CMK (cell line): Measurements from ENCODE around the gene HDGF.

Experiments
- DNase-seq: peaks from one replicate; pipeline ENCODE4 v3.0.0-alpha.2; 2010; ENCODE audit warnings: low read depth

The HDGF gene

GRCh38 chr1:156746728-156747631 is 4.5 kb downstream of the HDGF start:
- DNase-seq: no peak

GRCh38 chr1:156746406-156746727 is 5.1 kb downstream of the HDGF start:
- no peak for DNase-seq

DNA sequence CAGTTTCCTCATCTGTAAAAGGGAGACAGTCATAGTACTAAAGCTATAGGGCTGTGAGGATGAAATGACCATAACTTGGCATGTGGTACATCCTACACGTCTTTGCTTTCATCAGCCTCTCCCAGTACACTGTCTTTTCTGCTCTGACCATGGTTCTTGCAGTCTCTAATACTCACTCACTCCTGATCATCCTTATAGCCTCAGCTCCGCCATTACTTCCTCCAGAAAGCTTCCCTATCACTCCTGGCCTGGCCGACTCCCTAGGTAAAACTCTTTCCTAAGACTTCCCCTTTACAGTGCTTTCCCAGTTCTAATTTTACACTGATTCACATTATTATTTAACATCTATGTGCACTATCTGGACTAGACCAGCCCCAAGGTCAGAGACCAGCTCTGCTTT is 5.6 kb downstream of the HDGF start:
- no peak for DNase-seq

- no peak for DNase-seq
These were observed 6.6 kb downstream of the HDGF start for GRCh38 chr1:156744786-156745419.

- DNase-seq: no peak
These were observed 7.1 kb downstream of the HDGF start for GRCh38 chr1:156744344-156744743.

DNA sequence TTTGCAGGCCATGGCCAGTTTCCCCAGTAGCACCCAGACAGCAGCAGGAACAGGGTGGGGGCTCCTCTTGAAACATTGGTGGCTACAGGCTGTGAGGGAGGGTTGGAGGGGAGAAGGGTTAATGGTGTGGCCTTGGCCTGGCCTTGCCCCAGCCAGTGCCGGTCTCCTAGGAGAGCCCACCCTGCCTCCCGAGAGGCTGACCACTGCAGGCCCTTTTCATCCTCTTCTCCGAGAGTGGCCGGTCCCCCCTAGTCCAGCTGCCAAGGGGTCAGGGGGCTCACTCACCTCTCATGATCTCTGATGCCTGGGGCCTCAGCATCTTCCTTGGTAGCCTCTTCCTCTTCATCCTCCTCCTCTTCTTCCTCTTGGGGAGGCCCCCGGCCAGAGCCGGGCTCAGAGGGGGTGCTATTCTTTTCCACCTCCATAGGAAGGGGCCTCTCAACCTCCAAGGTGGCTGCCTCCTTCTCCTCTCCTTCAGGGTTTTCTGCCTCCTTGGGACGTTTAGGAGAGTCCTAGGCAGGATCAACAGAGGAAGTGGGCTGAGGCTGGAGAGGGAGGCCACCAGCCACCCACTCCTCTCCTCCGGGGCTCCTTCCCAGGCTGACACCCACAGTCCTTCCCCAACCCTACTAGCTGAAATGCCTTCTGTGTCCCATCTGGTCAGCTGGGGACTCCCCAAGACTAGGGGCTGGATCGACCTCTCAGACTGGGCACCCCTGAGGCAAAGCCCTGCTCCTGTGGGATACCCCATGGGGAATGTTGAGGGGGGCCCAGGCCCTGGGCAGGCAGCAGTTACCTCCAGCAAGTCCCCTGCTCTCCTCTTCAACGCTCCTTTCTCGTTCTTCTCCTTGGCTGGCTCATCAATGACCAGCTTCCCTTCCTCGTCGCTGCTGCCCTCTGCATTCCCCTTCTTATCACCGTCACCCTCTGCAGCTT is 7.8 kb downstream of the HDGF start:
- DNase-seq: no peak

DNA sequence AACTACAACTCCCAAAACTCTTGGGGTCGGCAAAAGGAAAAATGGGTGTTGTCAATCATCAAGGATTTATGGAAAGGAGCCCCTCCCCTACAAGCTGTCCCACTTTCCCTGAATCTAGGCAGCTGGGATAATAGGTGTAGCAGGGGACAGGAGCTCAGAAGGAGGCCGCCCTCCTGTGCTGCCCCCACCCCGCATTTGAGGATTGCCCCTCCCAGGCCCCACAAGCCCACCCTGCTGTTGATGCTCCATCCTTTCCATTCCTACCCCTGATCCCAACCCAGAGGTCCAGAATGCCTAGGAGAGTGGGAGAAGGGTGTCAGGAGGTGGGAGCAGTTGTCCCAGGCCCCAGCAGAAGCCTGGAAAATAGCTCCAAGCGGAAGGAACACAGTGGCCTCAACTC is 8.7 kb downstream of the HDGF start:
- no peak for DNase-seq

DNA sequence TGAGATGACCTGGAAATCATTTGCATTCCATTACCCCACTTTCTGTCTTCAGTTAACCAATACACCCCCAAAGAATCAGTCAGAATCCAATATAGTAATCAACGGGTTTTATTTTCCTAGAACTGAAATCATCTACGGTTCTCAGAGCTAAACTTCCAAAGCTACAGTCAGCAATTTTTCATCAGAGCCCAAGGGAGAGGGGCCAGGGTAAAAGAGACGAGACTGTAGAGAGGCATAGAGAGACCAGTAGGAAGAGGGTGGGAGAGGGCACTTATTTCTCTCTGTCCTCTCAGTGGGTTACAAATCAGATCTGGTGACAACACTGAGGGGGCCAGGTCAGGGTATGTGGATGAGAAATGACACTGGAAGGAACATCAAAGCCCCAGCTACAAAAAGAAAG is 9.5 kb downstream of the HDGF start:
- DNase-seq: no peak

GRCh38 chr1:156741481-156741983 is 9.9 kb downstream of the HDGF start:
- no peak for DNase-seq

GRCh38 chr1:156740741-156741480 is 10.6 kb downstream of the HDGF start, which contains the start of gene MRPL24:
MRPL24 (minus strand) TSS chr1:156741088; CDS start chr1:156738704, 2,384 bp downstream.
- DNase-seq: peak; percentile 98

DNA sequence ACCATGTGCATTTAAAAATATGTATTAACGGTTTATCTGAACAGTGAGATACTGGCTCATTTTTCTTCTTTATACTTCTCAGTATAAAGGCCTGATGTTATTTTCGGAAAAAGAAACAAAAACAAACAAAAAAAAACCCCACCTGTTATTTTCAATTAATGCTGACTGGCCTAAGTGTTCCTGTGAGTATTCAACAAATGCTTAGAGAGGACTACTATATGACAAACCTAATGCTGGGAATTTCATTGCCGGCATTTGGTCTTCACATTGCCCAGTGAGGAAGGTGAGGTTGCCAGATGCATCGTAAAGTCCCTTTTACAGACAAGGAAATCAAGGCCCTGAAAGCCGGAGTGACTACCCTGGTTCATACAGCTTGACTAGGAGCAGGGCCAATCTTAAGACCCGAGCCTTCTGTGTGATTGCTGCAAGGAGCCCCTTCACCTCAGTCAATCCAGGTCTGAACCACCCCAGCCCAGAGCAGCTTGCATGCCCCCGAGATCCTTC is 11.2 kb downstream of the HDGF start:
- DNase-seq: no peak

DNA sequence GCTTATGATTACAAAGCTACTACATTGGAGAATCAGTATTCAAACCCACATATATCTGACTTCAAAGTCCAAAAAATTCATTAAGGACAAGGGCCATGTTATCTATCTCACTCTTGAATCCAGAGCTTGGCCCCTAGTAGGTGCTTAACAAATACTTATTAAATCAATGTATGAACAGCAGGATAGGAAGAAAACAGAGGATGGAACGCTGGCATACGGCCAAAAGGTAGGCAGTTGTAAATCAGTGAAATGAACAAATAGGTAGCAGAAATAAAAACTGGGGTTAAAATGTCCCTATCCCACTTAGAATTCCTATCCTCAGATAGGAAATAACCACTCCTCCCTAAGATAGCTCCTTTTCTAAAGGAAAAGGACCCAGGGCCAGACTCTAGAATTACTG is 12.6 kb downstream of the HDGF start:
- no peak for DNase-seq

GRCh38 chr1:156738407-156738806 is 13.1 kb downstream of the HDGF start:
- no peak for DNase-seq

DNA sequence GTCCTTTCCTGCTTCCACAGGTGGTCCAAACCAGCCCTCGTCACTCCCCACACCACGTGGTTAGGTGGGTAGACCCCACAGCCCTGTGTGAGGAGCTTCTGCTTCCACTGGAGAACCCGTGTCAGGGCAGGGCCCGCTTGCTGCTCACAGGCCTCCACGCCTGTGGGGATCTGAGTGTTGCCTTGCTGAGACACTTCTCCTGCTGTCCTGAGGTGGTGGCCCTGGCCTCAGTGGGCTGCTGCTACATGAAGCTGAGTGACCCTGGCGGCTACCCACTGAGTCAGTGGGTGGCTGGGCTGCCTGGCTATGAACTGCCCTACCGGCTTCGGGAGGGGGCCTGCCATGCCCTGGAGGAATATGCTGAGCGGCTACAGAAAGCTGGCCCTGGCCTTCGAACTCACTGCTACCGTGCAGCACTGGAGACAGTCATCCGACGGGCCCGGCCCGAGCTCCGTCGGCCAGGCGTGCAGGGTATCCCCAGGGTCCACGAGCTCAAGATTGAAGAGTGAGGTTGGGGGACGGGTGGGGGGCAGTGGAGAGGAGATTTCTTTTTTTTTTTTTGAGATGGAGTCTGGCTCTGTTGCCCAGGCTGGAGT is 17.4 kb downstream of the HDGF start:
- no peak for DNase-seq

DNA sequence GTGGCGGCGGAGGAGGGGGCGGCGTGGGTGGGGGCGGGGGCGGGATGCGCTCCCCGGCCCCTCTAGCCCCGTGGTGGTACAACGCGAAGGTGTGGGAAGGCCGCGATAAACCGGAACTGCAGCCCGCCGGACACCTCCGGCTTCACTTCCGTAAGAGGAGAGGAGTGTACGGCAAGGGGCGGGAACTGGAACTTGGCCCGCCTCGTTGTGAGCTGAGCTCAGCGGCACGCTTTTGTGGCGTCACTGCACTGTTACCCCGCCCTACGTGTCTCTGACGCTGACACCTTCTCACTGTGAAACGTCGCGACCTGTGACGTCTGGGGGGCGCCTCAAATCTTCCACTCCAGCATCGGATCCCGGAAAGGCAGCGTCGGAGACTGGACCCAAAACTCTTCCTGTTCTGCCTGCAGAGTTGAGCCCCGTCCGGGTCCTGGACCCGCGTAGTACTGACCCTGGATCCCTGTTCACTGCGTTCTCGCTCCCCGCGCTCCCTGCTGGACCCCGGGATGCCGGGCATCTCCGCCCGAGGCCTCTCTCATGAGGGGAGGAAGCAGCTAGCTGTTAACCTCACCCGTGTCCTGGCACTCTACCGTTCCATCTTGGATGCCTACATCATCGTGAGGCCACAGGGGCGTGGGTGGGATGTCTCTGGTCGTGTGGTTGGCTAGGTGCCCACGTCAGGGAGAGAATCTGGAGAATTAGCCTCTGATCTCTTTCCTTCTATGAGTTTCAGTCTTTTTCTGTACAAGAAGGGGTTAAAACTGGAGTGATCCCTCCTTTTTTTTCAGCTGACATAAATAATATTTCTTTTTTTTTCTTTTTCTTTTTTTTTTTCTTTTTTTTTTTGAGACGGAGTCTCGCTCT is 22.6 kb downstream of the HDGF start, which contains the start of gene ISG20L2:
Gene ISG20L2 (minus strand): TSS at position 168 of the 864 bp plus-strand sequence. CDS start 1,114 bp downstream, outside the sequence.
- peak; percentile 98 for DNase-seq

- DNase-seq: no peak
These were observed 23.4 kb downstream of the HDGF start, which contains the start of gene METTL25B for GRCh38 chr1:156727926-156728598. METTL25B (plus strand) TSS chr1:156728469; CDS start chr1:156729105, 636 bp downstream.

- no peak for DNase-seq
These were observed 24.0 kb downstream of the HDGF start for GRCh38 chr1:156727492-156727891.

DNA sequence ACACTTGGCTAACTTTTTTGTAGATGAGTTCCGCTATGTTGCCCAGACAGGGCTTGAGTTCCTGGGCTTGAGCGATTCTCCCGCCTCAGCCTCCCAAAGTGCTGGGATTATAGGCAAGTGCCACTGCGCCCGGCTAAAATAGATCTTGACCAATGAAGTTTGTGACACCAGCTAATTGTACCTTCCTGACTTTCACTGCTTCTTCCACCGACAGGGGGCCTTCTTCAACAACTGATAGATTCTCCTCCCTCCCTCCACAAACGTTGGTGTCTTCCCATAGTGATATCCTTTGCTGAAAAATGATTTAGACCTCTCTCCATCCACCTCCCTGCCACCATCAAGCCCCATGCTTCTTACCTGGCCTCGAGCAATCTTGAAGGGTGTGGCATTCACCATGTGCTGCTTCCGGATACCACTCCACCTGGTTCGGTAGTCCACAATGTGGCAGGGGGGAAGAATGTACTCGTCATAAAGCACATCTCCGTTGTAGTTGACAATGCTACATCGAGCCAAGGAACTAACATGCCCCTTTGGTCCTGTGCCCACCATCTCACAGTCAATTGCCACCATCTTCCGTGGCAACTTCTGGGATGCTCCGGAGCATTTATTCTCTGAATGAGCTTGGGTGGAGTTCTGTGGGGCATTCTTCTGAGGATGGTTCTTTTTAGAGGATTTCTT is 24.8 kb downstream of the HDGF start:
- no peak for DNase-seq
